ENCODE measurements around the gene UBE2D1. TPM values are rescaled to one million over a fixed set of nuclear protein-coding genes. Genes with fewer than 3 reads are reported as not detected.
A peak's percentile ranks its signal among the peaks of the same experiment; 100 is the strongest.

The UBE2D1 gene
- total and polyA plus RNA-seq, 9 of the 15 experiments (the other 6 are each of a cell fraction or from before 2014, with no cell fraction given) = 4.1 to 24.4 (median 12.3) TPM

DNA sequence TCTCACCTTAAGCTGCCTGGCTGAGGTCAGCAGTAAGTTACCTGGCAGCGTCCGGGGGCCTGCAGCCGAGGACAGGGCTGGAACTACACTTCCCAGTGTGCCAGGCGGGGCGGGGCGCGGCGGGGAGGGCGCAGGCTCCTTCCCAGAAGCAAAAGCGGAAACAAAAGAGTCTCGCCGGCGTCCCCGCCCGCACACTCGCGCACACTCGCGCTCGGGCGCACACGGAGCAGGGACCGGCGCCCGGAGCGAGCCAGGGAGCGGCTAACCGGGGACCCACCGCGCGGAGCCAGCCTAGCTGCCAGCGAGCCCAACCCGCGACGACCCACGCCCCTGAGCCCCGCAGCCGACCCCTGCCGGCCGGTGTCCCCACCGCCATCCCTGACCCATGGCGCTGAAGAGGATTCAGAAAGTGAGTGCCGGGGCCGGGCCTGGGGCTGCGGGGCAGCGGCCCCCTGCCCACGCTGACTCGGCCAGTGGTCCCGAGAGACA lies at the start of gene UBE2D1 (continued):
- TF ChIP-seq, protein P1, sequence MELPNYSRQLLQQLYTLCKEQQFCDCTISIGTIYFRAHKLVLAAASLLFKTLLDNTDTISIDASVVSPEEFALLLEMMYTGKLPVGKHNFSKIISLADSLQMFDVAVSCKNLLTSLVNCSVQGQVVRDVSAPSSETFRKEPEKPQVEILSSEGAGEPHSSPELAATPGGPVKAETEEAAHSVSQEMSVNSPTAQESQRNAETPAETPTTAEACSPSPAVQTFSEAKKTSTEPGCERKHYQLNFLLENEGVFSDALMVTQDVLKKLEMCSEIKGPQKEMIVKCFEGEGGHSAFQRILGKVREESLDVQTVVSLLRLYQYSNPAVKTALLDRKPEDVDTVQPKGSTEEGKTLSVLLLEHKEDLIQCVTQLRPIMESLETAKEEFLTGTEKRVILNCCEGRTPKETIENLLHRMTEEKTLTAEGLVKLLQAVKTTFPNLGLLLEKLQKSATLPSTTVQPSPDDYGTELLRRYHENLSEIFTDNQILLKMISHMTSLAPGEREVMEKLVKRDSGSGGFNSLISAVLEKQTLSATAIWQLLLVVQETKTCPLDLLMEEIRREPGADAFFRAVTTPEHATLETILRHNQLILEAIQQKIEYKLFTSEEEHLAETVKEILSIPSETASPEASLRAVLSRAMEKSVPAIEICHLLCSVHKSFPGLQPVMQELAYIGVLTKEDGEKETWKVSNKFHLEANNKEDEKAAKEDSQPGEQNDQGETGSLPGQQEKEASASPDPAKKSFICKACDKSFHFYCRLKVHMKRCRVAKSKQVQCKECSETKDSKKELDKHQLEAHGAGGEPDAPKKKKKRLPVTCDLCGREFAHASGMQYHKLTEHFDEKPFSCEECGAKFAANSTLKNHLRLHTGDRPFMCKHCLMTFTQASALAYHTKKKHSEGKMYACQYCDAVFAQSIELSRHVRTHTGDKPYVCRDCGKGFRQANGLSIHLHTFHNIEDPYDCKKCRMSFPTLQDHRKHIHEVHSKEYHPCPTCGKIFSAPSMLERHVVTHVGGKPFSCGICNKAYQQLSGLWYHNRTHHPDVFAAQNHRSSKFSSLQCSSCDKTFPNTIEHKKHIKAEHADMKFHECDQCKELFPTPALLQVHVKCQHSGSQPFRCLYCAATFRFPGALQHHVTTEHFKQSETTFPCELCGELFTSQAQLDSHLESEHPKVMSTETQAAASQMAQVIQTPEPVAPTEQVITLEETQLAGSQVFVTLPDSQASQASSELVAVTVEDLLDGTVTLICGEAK (IDR thresholded peaks at IDR 0.05) = peak; percentile 50; the same call in 1 of the 2 replicates
- TF ChIP-seq, protein P1 (CRISPR knock-in tag; IDR thresholded peaks at IDR 0.05) = no peak
- no peak for TF ChIP-seq ATF1 (CRISPR knock-in tag; IDR thresholded peaks at IDR 0.05)
- TF ChIP-seq ATF1 (tag; IDR thresholded peaks at IDR 0.05) = peak; percentile 68
- TF ChIP-seq, protein P2, sequence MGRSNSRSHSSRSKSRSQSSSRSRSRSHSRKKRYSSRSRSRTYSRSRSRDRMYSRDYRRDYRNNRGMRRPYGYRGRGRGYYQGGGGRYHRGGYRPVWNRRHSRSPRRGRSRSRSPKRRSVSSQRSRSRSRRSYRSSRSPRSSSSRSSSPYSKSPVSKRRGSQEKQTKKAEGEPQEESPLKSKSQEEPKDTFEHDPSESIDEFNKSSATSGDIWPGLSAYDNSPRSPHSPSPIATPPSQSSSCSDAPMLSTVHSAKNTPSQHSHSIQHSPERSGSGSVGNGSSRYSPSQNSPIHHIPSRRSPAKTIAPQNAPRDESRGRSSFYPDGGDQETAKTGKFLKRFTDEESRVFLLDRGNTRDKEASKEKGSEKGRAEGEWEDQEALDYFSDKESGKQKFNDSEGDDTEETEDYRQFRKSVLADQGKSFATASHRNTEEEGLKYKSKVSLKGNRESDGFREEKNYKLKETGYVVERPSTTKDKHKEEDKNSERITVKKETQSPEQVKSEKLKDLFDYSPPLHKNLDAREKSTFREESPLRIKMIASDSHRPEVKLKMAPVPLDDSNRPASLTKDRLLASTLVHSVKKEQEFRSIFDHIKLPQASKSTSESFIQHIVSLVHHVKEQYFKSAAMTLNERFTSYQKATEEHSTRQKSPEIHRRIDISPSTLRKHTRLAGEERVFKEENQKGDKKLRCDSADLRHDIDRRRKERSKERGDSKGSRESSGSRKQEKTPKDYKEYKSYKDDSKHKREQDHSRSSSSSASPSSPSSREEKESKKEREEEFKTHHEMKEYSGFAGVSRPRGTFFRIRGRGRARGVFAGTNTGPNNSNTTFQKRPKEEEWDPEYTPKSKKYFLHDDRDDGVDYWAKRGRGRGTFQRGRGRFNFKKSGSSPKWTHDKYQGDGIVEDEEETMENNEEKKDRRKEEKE (IDR thresholded peaks at IDR 0.05; ENCODE audit: borderline replicate concordance in 1 of 2, control insufficient read depth in 1 of 2, low read depth in 2 of 2, low read length in 1 of 2) = no peak
- no peak for TF ChIP-seq PYGO2 (tag; IDR thresholded peaks at IDR 0.05)
- TF ChIP-seq, protein P3, sequence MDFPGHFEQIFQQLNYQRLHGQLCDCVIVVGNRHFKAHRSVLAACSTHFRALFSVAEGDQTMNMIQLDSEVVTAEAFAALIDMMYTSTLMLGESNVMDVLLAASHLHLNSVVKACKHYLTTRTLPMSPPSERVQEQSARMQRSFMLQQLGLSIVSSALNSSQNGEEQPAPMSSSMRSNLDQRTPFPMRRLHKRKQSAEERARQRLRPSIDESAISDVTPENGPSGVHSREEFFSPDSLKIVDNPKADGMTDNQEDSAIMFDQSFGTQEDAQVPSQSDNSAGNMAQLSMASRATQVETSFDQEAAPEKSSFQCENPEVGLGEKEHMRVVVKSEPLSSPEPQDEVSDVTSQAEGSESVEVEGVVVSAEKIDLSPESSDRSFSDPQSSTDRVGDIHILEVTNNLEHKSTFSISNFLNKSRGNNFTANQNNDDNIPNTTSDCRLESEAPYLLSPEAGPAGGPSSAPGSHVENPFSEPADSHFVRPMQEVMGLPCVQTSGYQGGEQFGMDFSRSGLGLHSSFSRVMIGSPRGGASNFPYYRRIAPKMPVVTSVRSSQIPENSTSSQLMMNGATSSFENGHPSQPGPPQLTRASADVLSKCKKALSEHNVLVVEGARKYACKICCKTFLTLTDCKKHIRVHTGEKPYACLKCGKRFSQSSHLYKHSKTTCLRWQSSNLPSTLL (IDR thresholded peaks at IDR 0.05) = no peak
- TF ChIP-seq, protein P4, sequence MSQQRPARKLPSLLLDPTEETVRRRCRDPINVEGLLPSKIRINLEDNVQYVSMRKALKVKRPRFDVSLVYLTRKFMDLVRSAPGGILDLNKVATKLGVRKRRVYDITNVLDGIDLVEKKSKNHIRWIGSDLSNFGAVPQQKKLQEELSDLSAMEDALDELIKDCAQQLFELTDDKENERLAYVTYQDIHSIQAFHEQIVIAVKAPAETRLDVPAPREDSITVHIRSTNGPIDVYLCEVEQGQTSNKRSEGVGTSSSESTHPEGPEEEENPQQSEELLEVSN (IDR thresholded peaks at IDR 0.05; ENCODE audit: borderline replicate concordance in 1 of 2, extremely low read depth in 1 of 2, insufficient read depth in 1 of 2, insufficient read length in 1 of 2, low read depth in 1 of 2, low read length in 1 of 2, poor library complexity in 1 of 2, severe bottlenecking in 1 of 2) = peak in 1 of 2 experiments; percentile 47

Data from K562 (cell line).